GOT3 (cell line): Measurements from ENCODE around the gene CFAP100.

Experiments used
- DNase-seq: peaks from one replicate; lab custom pipeline; 2025; ENCODE audit warnings: mixed read lengths; lab: John Stamatoyannopoulos, UW

Gene CFAP100

DNA sequence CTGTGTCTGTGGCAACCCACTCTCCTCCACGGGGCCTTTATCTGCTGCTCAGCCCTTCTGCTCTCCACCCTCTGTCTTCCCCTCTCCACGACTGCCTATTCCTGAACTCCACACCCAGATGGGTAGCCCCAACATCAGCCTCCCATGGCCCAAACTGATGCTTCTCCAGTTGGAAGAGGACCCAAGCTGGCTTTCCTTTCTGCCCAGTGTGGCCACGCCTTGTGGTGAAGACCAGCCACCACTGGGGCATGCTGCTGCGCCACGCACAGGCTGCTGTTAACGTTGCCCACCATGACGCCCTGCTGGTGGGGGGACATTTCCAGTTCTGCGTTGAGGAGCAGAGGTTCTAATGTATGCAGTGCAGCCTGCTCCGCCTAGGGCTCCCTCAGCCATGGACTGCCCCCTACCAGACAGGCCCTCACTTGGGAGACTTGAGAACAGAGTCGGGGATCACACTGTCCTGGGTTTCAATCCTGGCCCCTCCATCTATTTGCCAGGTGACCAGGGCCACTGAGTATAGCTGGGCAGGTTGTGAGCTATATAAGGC lies 26.9 kb downstream of the CFAP100 start:
- no peak for DNase-seq

DNA sequence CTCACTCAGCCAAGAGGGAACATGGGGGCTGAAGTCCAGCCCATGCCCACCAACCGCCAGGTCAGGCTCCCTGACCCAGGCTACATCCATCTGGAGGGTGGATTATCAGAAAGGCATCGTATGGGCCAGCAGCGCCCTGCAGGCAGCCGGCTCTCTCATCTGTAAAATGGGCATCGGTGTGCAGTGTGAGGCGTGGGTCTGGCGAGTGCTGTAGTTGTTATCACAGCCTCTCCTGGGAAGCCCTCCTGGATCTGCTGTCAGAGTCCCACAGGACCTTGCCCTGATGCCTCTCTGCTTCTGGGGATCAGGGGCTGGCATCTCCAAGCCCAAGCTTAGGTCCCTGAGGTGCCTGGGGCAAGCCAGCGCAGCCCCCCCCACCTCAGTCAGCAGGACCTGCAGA lies 27.4 kb downstream of the CFAP100 start:
- DNase-seq, result no peak

DNA sequence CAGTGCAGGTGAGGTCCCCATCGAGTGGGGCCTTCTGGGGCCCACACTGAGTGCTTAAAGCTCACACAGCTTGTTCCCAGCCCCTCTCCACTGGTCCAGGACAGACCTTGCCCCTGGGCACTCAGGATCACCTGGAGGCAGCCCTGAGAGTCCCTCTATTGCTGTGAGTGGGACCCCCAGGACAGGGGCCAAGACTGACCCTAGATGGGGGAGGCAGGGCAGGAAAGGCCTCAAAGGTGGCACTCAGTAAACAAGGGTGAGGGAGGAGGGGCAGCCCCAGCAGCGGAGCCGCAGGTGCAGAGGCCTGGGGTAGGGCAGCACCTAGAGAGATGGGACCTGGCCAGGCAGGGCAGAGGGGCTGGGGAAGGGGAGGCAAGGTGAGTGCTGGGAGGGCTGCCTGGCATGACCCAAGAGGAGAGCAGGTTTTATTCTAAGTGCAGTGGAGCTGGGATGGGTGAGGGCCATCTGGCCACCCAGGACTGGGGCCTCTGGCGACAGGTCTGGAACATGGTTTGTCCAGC lies 27.9 kb downstream of the CFAP100 start:
- DNase-seq, result no peak

DNA sequence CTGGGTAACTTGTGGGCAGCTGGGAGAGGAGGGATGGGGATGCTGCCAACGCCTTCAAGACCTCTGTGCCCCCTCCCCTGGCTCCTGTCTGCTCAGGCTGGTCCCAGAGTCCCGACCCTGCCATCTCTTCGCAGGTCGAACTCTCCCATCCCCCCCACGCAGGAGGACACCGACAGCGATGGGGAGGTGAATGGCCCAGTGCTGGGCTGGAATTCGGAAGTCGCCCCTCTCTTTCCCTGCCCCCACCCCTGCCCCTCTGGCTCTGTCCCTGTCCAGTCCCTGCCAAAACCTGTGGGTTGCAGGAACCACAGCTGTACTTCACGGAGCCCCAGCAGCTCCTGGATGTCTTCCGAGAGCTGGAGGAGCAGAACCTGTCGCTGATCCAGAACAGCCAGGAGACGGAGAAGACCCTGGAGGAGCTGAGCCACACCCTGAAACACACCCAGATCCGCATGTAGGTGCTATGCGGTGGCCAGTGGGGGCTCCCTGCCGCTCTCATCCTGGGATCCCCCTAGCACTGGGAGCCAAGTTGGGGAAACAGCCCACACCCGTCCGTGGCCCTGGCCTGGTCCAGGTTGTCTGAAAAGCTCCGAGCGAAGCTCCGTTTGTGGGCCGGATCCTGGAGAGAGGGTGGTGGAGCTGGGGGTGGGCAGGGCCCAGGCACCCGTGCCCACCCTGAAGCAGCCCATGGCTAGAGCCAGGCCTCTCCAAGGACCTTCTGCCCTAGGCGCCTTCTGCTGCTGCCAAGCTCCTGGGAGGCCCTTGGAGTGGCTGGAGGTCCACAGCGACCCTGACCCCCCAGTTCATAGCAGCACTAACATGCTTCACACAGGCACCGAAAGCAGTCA lies 28.7 kb downstream of the CFAP100 start:
- DNase-seq, result no peak

DNA sequence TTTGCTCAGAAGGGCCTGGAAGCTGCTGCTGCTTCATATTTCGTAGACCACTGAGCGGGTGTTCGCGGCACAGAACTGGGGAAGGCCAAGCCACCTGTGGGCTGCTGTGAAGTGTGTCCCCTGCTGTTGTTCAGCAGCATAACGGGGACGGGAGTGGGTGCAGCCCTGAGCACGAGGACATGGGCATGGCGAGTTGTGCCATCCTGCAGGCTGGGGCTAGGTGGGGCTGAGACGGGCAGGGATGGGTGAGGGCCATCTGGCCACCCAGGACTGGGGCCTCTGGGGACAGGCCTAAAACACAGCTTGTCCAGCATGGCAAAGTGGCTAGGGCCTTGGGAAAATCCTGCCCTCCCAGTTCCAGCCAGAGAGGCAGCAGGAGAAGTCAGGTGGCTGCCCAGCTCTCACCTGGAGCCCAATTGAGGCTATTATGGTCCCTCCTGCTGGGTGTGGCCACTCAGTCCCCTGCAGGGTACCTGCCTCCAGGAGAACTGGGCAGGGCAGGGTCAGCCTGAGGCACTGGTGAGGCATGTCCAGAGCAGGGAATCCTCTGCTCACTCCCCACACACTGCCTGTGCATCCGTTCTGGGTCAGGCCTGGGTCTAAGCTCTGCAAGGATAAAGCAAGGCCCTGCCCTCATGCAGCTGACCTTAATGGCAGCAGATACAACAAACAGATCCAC lies 29.5 kb downstream of the CFAP100 start:
- DNase-seq, result no peak

DNA sequence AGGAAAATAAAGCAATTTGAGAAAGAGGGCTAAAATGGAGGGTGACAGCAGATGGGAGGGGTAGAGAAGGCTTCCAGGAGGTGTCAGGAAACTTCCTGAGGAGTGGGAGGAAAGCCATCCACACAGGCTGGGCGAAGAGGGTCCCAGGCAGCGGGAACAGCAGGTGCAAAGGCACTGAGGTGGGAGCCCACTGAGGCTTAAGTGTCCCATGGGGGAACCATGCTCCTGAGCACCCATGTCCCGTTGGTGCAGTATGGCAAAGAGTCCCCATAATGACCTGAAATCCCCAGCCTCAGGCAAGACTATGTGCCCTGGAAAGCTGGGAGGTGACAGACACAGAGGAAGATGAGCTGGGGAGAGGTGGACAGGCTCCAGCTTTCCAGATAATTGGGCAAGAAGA lies 30.0 kb downstream of the CFAP100 start:
- DNase-seq, result no peak

DNA sequence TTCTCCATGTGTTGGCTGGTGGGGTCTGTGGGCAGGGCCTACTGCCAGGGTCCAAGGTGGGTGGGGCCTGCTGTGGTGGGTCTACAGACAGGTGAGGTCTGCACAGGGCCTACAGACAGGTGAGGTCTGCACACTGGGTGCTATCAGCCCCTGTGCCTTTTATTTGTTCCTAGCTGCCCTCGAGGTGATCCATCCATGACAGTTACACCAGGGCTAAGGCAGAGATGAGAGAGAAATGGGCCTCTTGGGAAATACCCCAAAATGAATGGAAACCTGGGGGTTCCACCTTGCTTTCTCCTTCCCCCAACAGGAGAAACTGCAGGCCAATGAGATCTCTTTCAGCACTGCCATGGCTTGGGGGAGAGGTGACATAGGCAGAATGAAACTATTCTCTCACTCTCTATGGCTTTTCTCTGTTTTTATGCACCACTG lies 36.4 kb downstream of the CFAP100 start:
- DNase-seq, result no peak

DNA sequence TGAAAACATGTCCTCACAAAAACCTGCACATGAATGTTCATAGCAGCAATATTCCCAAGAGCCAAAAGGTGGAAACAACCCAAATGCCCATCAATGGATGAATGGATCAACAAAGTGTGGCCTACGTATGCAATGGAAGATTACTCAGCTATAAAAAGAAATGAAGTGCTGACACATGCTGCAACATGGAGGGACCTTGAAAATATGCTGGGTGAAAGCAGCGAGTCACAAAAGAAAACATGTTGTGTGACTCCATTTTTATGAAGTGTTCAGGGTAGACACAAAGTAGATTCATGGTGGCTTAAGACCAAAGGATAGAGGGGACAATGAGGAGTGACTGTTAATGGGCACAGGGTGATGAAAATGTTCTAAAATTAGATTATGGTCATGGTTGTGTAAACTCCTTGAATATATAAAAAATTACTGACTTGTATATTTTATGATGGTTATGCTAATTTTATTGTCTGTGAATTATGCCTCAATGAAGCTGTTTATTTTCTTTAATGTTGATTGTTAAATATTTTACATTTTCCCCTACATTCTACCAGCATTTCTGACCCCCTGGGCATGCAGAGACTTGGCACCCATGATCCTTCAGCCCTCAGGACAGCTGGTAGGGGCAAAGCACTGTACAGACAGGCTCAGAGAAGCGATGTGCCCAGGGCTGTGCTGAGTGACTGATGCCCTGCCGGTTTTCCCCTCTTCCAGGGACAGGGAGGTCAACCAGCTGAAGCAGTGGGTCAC lies 37.8 kb downstream of the CFAP100 start:
- DNase-seq, result no peak

DNA sequence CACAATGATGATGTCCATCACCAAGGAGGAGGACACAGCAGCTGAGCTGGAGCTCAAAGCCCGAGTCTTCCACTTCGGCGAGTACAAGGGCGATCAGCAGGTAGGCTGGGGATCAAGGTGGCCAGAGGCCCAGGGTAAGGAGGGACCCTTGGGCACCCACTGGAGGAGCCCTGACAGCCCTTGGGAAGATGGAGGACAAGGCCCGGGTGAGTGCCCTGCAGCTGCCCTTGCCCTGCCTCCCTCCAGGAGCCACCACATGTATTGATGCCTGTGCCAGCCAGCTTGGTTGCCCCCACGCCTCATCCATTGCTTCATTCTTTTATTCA lies 38.4 kb downstream of the CFAP100 start:
- DNase-seq, result no peak

DNA sequence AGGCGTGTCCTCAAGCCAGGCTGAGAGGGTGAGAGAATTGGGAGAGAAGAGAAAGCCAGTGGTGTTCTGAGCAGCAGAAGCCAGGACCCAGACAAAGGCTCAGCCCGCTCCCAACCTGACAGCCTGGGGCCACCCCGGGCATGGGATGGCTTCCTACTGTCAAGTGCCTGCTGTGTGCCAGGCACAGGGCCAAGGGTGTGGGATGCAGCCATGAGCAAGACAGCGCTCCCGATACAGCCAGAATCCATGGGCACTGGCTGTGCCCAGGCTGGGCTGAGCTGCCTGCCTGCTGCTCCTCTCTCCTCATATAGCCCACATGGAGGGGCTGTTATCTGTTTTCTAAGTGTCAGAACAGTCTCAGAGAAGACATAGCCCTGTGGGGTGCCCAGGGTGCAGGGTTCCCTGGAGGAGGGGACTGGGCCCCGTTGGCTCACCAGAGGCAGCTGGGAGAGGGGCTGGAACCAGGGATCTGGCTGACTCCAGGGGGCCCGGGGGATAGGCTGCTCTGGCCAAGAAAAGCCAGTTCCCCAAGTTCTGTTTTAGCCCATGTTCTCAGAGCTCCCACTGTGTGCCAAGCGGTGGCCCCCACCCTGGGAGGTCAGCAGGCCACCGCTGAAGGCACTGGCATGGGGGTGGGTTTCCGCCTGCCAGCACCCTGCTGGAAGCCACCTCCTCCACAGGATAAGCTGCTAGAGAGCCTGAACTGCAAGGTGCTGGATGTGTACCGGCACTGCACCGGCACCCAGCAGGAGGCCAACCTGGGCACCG lies 39.0 kb downstream of the CFAP100 start:
- DNase-seq, result no peak

DNA sequence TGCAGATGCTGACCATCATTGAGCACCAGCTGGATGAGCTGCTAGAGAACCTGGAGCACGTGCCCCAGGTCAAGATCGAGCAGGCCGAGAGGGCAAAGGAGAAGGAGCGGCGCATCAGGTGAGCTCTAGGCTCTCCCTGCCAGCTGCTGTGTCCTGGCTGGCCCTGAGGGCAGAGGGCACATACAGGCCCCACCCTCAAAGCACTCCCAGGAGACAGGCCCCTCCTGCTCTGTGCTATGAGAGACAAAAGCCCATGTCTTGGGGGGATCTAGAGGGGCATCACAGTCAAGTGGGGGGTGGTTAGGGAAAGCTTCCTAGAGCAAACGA lies 39.5 kb downstream of the CFAP100 start:
- no peak for DNase-seq

DNA sequence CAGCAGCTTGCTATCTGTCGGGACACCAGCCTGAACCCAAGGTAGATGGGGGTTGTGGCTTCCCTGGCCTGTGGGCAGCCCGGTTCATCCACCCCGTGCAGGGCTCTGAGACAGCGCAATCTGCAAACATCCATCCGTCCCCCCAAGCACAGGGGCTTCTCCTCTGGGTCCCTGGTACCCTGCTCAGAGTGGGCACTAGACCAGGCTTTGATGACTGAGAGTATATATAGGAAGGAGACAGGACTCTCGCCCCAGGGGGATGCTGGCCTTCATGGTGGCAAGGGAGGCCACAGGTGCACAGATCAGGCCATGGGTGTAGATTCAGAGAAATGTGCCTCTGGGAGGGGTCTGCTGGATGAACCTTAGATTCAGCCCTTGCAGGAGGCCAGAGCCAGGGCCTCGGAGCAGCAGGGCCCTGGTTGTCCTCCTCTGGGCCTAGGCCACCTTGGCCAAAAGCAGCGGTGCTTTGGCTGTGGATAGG lies 40.3 kb downstream of the CFAP100 start:
- DNase-seq, result no peak

DNA sequence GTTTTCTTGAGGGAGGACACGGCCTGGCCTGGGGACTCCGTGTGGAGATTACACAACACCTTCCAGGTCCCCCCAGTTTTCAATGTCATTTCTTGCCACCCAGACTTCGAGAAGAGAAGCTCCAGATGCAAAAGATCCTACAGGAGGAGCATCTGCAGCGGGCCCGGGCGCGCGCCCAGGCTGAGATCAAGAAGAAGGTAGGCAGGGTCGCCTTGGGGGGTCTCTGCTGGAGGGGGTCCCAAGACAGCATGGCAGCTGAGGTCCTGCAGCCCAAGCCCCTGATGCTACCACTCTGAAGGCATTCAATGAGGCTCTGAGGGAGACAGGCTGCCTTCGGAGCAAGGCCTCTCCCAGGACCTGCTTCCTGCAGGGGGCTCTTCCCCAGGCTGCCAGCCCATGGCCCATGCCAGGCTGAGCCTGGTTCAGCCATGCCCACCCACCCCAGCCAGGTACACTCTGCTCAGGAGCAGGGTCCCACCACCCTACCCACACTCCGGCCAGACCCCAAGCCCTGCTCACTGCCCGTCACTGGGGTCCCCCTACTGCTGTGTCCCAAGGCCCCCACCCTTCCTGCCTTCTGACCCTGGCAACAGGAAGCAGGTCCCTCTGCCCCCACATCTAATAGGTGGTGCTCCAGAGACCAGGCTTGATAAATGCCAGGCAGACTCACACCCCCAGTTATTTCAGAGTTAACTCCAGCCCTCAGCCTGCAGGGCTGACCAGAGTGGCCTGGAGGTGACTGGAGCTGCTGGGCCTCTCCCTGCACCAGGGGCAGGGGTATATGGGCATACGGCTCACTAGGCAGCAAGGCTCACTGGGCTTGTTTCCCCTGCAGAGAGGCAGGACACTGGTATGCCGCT lies 41.0 kb downstream of the CFAP100 start:
- no peak for DNase-seq

DNA sequence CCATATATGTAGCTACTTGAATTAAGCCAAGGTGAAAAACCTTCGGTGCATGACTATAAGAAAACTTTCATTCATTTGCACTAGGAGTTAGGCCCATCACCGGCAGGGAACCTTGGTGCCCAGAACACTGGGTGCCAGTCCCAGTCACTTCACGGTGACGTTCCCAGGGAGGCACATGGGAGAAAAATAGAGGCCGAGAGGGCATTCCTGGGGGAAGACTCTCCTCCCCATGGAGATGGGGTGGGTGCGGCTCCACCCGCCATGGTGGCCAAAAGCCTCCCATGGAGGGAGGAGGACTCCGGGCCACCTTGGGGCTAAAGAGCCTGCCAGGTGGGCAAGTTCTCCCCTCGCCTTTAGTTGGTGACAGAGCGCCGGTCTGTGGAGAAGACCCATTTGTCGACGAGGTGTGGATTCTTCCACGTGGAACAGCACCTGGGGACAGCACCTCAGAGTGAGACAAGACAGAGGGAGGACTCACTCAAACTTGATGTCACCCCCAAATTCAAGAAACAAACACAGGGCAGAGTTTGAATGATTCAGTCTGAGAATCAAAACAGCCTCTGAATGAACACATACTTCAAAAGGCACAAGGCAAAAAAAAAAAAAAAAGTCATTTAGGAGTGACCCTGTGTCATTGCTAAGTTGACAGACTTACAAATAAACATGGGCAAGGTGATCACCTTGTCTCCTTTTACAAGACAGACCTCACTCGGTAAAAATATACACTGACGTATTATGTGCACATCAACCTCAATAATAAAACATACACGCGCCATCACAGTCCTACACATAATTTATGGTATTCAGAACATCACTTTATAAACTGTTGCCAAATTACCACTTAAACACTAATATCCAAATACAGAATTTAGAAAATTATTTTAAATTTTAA lies 42.4 kb downstream of the CFAP100 start:
- DNase-seq, result no peak

DNA sequence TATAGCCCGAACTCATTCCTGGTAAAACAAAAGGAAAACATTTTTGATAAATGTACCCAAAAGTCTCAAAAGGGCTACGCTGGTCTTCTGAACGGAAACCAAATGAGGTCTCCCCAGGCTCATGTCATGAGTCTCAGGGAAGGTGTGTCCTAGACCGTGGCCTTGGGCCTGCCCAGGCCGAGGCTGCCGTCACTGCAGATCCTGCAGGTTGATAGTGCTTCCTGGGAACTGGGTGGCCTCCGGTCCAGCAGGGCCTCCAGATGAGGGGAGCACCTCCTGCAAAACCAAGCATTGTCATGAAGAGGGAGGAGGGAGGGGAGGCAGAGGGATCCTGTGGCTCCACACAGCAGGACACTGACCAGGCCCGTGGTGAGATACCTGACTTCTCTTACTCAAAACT lies 43.5 kb downstream of the CFAP100 start:
- DNase-seq, result no peak

DNA sequence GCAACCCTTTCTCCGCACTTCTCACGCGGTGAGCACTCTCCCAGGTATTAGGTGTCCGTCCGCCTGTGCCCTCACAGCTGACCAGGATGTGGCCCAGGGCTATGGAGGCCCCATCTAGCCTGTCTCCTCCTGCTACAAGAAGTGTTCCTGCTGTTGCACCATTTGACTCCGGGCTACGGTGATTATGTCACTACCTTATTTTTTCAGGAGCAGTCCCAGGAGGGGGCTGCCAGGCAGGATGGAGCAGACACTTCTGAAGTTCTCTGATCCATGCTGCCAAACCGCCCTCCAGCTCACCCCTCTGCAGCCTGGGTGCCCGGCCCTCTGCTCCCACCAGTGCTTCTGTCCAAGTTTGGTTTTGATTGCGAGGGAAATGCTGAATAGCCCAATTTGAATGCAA lies 44.0 kb downstream of the CFAP100 start:
- no peak for DNase-seq

DNA sequence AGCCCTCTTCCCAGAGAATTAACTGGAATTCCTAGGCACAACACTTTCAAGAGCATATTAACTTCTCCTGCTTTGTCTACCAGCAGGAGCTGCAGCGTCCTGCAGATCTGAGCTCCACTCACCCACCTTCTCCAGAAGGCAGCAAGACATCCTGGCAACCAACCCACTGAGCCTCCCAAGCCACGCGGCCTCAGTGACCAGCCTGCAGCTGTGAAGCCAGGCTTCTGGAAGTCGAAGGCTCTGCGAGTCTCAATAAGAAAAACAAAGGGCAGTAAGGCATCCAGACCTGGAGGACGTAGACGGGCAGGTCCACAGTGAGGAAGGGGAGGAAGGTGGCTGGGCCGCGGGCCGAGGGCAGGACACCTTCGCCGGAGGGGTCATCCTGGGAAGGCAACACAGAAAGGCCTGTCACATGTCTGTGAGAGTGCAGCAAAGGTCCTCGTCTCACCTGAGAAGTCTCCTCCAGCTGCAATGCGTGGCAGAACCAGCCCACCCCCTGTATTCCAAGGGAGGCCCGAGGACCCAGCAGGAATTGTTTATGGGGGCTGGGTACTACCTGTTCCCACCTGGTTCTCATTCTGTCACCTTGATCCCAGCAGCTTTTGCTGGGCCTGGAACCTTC lies 44.7 kb downstream of the CFAP100 start:
- no peak for DNase-seq

DNA sequence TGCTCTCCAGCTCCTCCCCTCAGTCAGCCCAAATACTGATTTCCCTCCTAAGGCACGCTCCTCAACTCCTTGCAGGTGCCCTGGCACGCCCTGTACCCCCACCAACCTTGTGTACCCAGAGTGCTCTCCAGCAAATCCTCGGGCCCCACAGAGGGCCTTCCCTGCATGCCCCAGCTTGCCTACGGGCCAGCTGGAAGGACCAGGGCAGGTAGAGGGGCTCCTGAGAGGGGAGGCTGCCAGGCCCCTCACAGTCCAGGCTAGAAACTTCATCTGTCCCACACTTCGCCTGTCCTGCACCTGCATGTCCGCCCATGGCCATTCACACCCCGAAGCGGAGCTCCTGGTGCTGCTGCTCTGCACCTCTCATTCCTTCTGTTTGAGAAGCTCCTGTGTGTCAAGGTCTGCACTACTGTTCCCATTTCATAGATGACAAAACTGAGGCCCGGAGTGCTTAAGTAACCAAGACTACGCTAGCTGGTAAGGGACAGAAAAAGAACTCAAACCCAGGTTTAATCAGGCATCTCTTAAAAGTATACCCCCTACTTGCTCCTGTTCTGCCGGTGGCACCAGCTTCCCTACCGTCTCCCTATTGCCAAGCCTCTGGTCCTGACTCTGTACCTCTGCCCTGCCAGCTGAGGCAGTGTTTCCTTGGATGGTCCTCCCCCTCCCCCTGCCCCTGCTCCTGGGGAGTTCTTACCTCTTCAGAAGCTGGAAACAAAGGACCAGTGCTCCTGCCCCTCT lies 45.4 kb downstream of the CFAP100 start:
- no peak for DNase-seq

DNA sequence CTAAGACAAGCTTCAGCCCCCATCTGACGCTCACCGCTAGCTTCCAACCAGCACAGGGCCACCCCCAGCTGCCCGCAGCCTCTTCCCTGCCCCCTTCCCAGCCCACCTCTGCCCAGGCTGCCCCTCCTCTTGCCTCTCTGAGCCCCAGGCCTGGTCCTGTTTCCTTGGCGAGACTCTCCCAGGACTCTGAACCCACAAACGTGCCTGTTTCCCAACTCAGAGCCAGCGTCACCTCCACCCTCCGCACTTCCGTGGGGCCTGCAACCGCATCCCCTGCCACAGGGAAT lies 45.9 kb downstream of the CFAP100 start:
- DNase-seq, result no peak
